ENCODE measurements around the gene CRYBG2.

CRYBG2 gene

DNA sequence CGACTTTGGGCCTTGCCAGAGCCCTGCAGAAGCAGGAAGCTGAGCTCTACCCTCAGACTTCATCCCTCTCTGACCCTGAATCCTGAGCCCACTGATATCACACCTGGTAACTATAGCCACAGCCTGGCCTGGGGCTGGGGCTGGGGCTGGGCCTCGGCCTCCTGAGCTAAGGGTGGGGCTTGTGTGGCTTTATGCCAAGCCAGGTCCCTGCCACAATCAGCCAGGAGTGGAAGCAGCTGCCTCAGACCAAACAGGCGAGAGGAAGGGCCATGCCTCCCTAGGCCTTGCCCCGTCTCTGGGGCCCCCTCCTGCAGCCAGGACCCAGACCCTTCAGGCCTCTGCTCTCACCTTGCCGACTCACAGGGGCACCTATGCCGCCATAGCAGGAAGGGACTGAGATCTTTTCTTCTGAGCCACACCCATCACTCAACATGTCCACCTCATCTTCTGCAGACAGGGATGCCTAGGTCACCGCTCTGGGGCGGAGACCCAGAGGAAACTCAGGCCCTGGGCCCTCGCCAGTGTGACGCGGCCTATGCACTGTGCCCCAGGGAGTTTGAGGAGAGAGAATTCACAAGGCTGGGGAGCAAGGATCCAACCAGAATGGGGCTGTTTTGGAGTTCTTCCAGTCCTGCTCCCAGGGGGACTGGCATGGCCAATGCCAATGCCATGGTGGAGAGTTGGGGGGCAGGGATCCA, 53.2 kb downstream of the CRYBG2 start:
- POLR2A ChIA-PET: interaction anchor here (0.7 kb wide), 1 partner anchor 12 kb away, joined by 4 read pairs; no protein-coding TSS in a partner anchor
- Histone ChIP-seq H3K27ac (ENCODE audit: insufficient read depth in 1 of 2, low read depth in 1 of 2, low read length in 2 of 2, poor library complexity in 1 of 2, severe bottlenecking in 2 of 2) (no peak overlapping the region), H3K27me3 (replicated peaks in 2 of 5; ENCODE audit: control insufficient read depth in 4 of 5, insufficient read depth in 5 of 5, low read length in 4 of 5) (no peaks in the 10 kb centered on the region), H3K9me3 (ENCODE audit: control extremely low read depth in 1 of 5, control insufficient read depth in 4 of 5, insufficient read depth in 2 of 5, low read depth in 1 of 5, low read length in 4 of 5) (no peaks in the 10 kb centered on the region), H3K36me3 (ENCODE audit: control insufficient read depth in 4 of 4, insufficient read depth in 4 of 4, low read length in 3 of 4) (peaks cover 0 to 30% (median 10%) of the 10 kb centered on the region in 4 experiments), H3K4me3 (ENCODE audit: control insufficient read depth in 1 of 7, extremely low read depth in 1 of 7, insufficient read depth in 4 of 7, low read depth in 2 of 7, low read length in 6 of 7) (no peak overlapping the region), H3K4me1 (ENCODE audit: control extremely low read depth in 1 of 4, control insufficient read depth in 4 of 4, insufficient read depth in 4 of 4, low read length in 3 of 4) (peaks cover 0 to 12% (median 4%) of the 10 kb centered on the region in 4 experiments)
- CTCF ChIA-PET: interaction anchor here (1.0 to 3.1 kb wide), 5 partner anchors 12 to 66 kb away, joined by 3 to 9 read pairs (median 4); partner anchors contain the start of genes CD52 and CEP85
- no peak for DNase-seq
- 99% methylated on average over 7 of the region's 11 CpGs for WGBS (ENCODE audit: insufficient coverage)

DNA sequence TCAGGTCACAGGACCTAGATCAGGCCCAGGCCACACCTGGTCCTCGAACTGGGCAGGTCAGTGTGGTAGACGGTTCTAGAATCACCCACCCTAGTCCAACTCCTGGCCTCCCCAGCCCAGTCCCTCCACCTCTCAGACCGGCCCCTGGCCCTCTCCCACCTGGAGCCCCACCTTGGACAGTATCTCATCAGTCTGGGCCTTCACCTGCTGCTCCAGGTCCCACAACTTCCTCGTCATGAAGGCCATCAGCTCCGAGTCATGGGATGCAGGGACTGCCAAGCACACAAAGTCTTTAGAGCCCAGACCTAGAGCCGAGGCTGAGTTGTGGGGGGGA, 56.2 kb downstream of the CRYBG2 start:
- ChIA-PET CTCF (interaction anchor here (1.7 kb wide), 1 partner anchor 24 kb away, joined by 5 read pairs; no protein-coding TSS in a partner anchor), POLR2A (no interaction called here)
- Histone ChIP-seq H3K4me3 (ENCODE audit: control insufficient read depth in 1 of 7, extremely low read depth in 1 of 7, insufficient read depth in 4 of 7, low read depth in 2 of 7, low read length in 6 of 7) (no peak overlapping the region), H3K27ac (ENCODE audit: insufficient read depth in 1 of 2, low read depth in 1 of 2, low read length in 2 of 2, poor library complexity in 1 of 2, severe bottlenecking in 2 of 2) (no peak overlapping the region), H3K27me3 (replicated peaks in 2 of 5; ENCODE audit: control insufficient read depth in 4 of 5, insufficient read depth in 5 of 5, low read length in 4 of 5) (no peaks in the 10 kb centered on the region), H3K36me3 (ENCODE audit: control insufficient read depth in 4 of 4, insufficient read depth in 4 of 4, low read length in 3 of 4) (peaks cover 0 to 46% (median 13%) of the 10 kb centered on the region in 4 experiments), H3K4me1 (ENCODE audit: control extremely low read depth in 1 of 4, control insufficient read depth in 4 of 4, insufficient read depth in 4 of 4, low read length in 3 of 4) (peaks cover 0 to 8% (median 5%) of the 10 kb centered on the region in 4 experiments), H3K9me3 (ENCODE audit: control extremely low read depth in 1 of 5, control insufficient read depth in 4 of 5, insufficient read depth in 2 of 5, low read depth in 1 of 5, low read length in 4 of 5) (no peaks in the 10 kb centered on the region)
- WGBS (ENCODE audit: insufficient coverage): 71% methylated on average over 4 of the region's 6 CpGs
- no peak for DNase-seq

DNA sequence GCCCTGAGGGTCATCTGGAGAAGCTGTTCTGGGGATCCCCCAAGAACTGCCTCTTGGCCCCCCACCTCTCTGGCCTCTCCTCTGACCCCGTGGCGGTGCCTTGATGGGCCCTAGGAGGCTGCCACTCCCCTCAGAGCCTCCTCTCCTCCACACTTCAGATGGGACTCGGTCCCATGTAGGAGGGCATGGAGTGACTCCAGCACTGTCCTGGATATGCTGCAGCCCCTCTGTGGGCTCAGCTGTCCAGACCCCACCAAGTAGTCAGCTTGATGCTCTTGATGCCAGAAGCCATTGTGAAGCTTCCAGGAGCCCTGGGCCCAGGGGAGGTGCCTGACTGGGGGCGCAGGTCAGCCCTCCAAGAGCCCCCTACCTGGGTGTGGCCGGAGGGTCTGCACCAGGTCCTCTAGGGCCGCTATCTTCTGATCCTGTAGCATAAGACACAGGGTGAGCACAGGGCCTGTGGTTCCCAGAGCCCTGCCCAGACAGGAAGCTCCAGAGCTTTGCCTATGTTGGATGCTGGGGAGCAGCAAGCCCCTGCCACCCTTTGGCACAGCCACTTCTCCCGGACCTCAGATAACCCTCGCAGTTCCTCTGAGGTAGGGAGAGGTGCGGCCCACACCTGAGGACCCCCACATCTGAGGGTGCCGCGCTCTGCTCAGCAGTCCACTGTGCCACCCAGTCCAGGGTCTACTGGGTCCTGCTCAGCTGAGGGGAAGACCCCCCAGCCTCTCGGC, 56.7 kb downstream of the CRYBG2 start:
- CTCF ChIA-PET: interaction anchor here (0.8 to 1.9 kb wide), 5 partner anchors 10 to 25 kb away, joined by 3 to 5 read pairs (median 4); partner anchors contain the start of gene SH3BGRL3
- H3K9me3 ChIP-seq (ENCODE audit: control extremely low read depth in 1 of 5, control insufficient read depth in 4 of 5, insufficient read depth in 2 of 5, low read depth in 1 of 5, low read length in 4 of 5): no peaks in the 10 kb centered on the region
- POLR2A ChIA-PET: no interaction called here
- no peak for DNase-seq
- H3K4me1 ChIP-seq (ENCODE audit: control extremely low read depth in 1 of 4, control insufficient read depth in 4 of 4, insufficient read depth in 4 of 4, low read length in 3 of 4): peaks cover 2 to 12% (median 6%) of the 10 kb centered on the region in 4 experiments
- WGBS (ENCODE audit: insufficient coverage): 100% methylated on average over 9 of the region's 12 CpGs
- peaks cover 0 to 46% (median 13%) of the 10 kb centered on the region in 4 experiments for H3K36me3 ChIP-seq (ENCODE audit: control insufficient read depth in 4 of 4, insufficient read depth in 4 of 4, low read length in 3 of 4)
- no peak overlapping the region for H3K27ac ChIP-seq (ENCODE audit: insufficient read depth in 1 of 2, low read depth in 1 of 2, low read length in 2 of 2, poor library complexity in 1 of 2, severe bottlenecking in 2 of 2)
- H3K4me3 ChIP-seq (ENCODE audit: control insufficient read depth in 1 of 7, extremely low read depth in 1 of 7, insufficient read depth in 4 of 7, low read depth in 2 of 7, low read length in 6 of 7): no peak overlapping the region
- H3K27me3 ChIP-seq (replicated peaks in 2 of 5; ENCODE audit: control insufficient read depth in 4 of 5, insufficient read depth in 5 of 5, low read length in 4 of 5): no peaks in the 10 kb centered on the region

DNA sequence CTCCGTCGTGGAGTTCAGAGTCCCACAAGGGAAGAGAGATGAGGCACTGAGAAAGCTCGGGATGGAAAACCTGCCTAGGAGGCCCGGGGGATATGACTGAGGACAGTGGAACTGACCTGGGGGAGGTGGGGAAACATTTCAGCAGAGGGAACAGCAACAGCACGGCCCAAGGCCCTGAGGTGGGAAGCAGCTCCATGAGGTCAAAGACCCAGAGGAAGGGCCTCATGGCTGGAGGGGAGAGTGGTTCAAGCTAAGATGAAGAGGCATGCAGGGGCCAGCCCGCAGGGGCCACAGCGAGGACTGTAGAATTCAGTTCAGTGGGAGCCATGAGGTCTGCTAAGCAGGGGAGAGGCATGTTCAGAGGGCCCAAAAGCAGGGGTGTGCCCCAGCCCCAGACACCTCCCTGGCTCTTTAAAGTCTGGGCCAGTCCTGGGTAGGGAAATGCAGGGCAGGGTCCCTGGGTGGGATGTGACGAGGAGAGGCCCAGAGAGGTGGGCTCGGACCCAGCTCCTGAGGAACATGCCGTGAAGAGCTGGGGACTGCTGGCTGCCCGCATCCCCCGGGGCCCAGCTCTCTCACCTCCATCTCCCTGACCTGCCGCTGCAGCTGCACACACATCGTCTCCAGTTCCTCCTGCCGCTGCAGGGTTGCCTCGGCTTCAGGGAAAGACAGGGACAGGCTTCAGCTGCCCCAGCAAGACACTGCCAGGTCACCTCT, 57.4 kb downstream of the CRYBG2 start:
- Histone ChIP-seq H3K9me3 (ENCODE audit: control extremely low read depth in 1 of 5, control insufficient read depth in 4 of 5, insufficient read depth in 2 of 5, low read depth in 1 of 5, low read length in 4 of 5) (no peaks in the 10 kb centered on the region), H3K27me3 (replicated peaks in 2 of 5; ENCODE audit: control insufficient read depth in 4 of 5, insufficient read depth in 5 of 5, low read length in 4 of 5) (no peaks in the 10 kb centered on the region), H3K4me3 (ENCODE audit: control insufficient read depth in 1 of 7, extremely low read depth in 1 of 7, insufficient read depth in 4 of 7, low read depth in 2 of 7, low read length in 6 of 7) (no peak overlapping the region), H3K4me1 (ENCODE audit: control extremely low read depth in 1 of 4, control insufficient read depth in 4 of 4, insufficient read depth in 4 of 4, low read length in 3 of 4) (peaks cover 6 to 19% (median 12%) of the 10 kb centered on the region in 4 experiments), H3K27ac (ENCODE audit: insufficient read depth in 1 of 2, low read depth in 1 of 2, low read length in 2 of 2, poor library complexity in 1 of 2, severe bottlenecking in 2 of 2) (no peak overlapping the region), H3K36me3 (ENCODE audit: control insufficient read depth in 4 of 4, insufficient read depth in 4 of 4, low read length in 3 of 4) (peaks cover 0 to 48% (median 13%) of the 10 kb centered on the region in 4 experiments)
- DNase-seq: no peak
- CTCF ChIA-PET: interaction anchor here (0.8 to 1.9 kb wide), 5 partner anchors 9 to 25 kb away, joined by 3 to 5 read pairs (median 4); partner anchors contain the start of gene SH3BGRL3
- 91% methylated on average over 15 of the region's 16 CpGs for WGBS (ENCODE audit: insufficient coverage)
- POLR2A ChIA-PET: interaction anchor here (1.0 kb wide), 1 partner anchor 11 kb away, joined by 3 read pairs; no protein-coding TSS in a partner anchor

DNA sequence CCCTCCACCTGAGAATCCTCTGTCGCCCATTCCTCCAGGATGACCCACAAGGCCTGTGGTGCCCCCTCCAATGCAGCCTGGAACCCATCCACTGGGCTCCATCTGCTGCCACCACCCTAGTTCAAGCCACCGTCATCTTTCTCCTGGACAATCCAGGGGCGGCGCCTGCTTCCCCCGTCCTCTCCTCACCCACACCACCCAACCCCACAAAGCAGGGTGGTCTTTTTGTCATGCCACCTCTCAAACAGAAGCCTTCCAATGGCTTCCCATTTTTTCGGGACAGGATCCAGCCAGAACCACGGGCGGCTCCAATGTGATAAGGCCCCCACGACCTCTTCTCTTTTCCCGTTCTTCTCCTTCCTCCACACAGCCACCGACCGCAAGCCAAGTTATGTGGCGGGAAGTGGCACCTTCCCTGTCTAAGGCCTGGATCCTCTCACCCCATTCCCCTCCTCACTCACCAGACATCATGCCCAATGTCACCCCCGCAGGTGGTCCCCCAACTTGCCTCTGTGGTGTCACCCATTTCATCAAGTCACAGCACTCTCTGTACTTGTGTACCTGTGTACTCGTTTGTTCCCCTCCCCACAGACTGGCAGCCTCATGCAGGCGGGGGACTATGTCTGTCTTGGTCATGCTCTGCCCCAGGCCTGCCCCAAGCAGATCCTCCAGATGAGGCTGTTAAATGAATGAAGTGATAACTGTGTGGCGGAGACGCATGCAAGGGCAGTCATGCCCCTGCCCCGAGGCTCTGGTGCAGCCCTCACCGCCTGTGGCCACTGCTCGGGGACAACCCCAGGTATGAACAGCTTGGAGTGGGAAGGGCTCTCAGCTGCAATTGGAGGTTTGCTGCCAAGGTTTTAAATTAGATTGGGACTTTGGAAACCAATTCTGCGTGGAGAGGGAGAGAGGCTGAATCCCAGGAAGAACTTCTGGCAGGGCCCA, 58.5 kb downstream of the CRYBG2 start:
- Histone ChIP-seq H3K4me3 (ENCODE audit: control insufficient read depth in 1 of 7, extremely low read depth in 1 of 7, insufficient read depth in 4 of 7, low read depth in 2 of 7, low read length in 6 of 7) (no peak overlapping the region), H3K27ac (ENCODE audit: insufficient read depth in 1 of 2, low read depth in 1 of 2, low read length in 2 of 2, poor library complexity in 1 of 2, severe bottlenecking in 2 of 2) (no peak overlapping the region), H3K4me1 (ENCODE audit: control extremely low read depth in 1 of 4, control insufficient read depth in 4 of 4, insufficient read depth in 4 of 4, low read length in 3 of 4) (peaks cover 10 to 29% (median 22%) of the 10 kb centered on the region in 4 experiments), H3K9me3 (ENCODE audit: control extremely low read depth in 1 of 5, control insufficient read depth in 4 of 5, insufficient read depth in 2 of 5, low read depth in 1 of 5, low read length in 4 of 5) (no peaks in the 10 kb centered on the region), H3K27me3 (replicated peaks in 2 of 5; ENCODE audit: control insufficient read depth in 4 of 5, insufficient read depth in 5 of 5, low read length in 4 of 5) (no peaks in the 10 kb centered on the region), H3K36me3 (ENCODE audit: control insufficient read depth in 4 of 4, insufficient read depth in 4 of 4, low read length in 3 of 4) (peaks cover 0 to 46% (median 10%) of the 10 kb centered on the region in 4 experiments)
- 94% methylated on average over 22 of the region's 22 CpGs for WGBS (ENCODE audit: insufficient coverage)
- POLR2A ChIA-PET: interaction anchor here (1.0 kb wide), 1 partner anchor 10 kb away, joined by 3 read pairs; no protein-coding TSS in a partner anchor
- CTCF ChIA-PET: interaction anchor here (1.2 to 1.9 kb wide), 4 partner anchors 18 to 27 kb away, joined by 3 to 5 read pairs (median 4); no protein-coding TSS in a partner anchor
- no peak for DNase-seq

DNA sequence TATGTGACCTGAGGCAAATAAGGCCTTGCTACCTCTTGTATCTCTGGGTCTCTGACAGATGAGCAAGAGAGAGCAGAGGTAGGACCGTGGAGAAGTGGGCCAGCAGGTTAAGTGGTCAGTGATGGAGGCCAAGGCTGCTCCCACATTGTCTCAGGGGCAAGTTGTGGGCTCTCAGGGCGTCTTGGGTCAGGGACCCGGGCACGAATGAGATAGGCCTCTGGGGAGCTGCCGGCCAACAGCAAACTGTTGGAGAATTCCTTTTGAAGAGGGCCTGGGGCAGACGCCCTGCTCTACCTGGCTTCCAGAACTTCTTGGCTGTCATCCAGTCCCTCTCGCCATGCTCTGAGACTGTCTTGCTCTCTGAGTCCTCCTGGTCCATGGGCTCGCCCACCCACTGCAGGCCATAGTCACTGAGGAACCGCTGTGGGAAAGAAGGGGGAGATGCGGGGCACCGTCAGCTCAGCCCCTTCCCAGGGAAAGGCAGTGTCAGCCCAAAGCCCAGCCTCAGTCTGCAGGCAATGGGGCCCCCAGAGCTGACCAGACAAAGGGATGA, 59.9 kb downstream of the CRYBG2 start:
- H3K4me3 ChIP-seq (ENCODE audit: control insufficient read depth in 1 of 7, extremely low read depth in 1 of 7, insufficient read depth in 4 of 7, low read depth in 2 of 7, low read length in 6 of 7): no peak overlapping the region
- H3K27me3 ChIP-seq (replicated peaks in 2 of 5; ENCODE audit: control insufficient read depth in 4 of 5, insufficient read depth in 5 of 5, low read length in 4 of 5): no peaks in the 10 kb centered on the region
- WGBS (ENCODE audit: insufficient coverage): 89% methylated on average over 11 of the region's 11 CpGs
- no peaks in the 10 kb centered on the region for H3K9me3 ChIP-seq (ENCODE audit: control extremely low read depth in 1 of 5, control insufficient read depth in 4 of 5, insufficient read depth in 2 of 5, low read depth in 1 of 5, low read length in 4 of 5)
- H3K4me1 ChIP-seq (ENCODE audit: control extremely low read depth in 1 of 4, control insufficient read depth in 4 of 4, insufficient read depth in 4 of 4, low read length in 3 of 4): peaks cover 10 to 43% (median 37%) of the 10 kb centered on the region in 4 experiments
- peaks cover 0 to 46% (median 10%) of the 10 kb centered on the region in 4 experiments for H3K36me3 ChIP-seq (ENCODE audit: control insufficient read depth in 4 of 4, insufficient read depth in 4 of 4, low read length in 3 of 4)
- ChIA-PET POLR2A (no interaction called here), CTCF (interaction anchor here (1.0 to 10.7 kb wide), 3 partner anchors 17 to 28 kb away, joined by 3 to 110 read pairs (median 3); partner anchors contain the start of genes CD52 and SH3BGRL3)
- H3K27ac ChIP-seq (ENCODE audit: insufficient read depth in 1 of 2, low read depth in 1 of 2, low read length in 2 of 2, poor library complexity in 1 of 2, severe bottlenecking in 2 of 2): no peak overlapping the region
- no peak for DNase-seq
